GM06990 (cell line): ENCODE data around the gene SYNE2.

Source experiments
- DNase-seq: peaks from one replicate; pipeline ENCODE4 v3.0.0-alpha.2; 2011; ENCODE audit not compliant: insufficient read length; ENCODE audit errors: extremely low read depth
- H3K27me3 ChIP-seq: replicated peaks from 2 replicates; pipeline ENCODE4 v1.6.0; 2011; ENCODE audit warnings: low read length; ENCODE audit not compliant: control insufficient read depth, insufficient read depth
- H3K36me3 ChIP-seq: 2 replicates; pipeline ENCODE4 v1.5.1; 2011; ENCODE audit warnings: low read length; ENCODE audit not compliant: control insufficient read depth, insufficient read depth
- H3K4me3 ChIP-seq: replicated peaks from 2 replicates; pipeline ENCODE4 v1.5.1; 2011; ENCODE audit warnings: low read depth, mild to moderate bottlenecking, control low read depth, low read length
- CTCF ChIP-seq: IDR thresholded peaks from 2 replicates; pipeline ENCODE4 v1.5.1; 2011; ENCODE audit warnings: low read length, control low read depth, mild to moderate bottlenecking, inconsistent platforms; ENCODE audit not compliant: insufficient read depth, poor library complexity, severe bottlenecking

Gene SYNE2

DNA sequence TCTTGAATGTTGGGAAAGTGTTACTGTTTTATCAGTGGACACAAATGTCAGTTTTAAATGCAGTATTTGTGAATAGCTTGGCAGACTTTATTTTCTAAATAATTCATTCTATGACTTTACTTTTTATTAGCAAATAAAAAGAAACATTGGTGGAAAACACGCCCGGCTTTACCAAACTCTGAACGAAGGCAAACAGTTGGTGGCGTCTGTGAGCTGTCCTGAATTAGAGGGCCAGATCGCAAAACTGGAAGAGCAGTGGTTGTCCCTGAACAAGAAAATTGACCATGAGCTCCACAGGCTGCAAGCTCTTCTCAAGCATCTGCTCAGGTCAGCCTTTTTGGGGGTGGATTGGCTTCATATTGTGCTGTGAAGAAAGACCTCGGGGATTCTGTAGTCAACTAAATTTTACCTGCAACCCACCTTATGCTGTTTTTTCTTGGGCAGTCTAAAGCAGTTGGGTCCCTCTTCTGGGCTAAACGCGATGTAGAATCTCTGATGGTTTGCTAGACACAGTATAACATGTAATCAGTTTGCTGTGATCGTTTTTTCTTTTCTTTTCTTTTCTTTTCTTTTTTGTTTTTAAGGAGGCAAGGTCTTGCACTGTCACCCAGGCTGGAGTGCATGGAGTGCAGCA is 285.0 kb downstream of the SYNE2 start:
- no peak for DNase-seq
- Histone ChIP-seq H3K36me3 (peaks cover 3% of the 10 kb centered on the region), H3K27me3 (no peaks in the 10 kb centered on the region), H3K4me3 (no peak overlapping the region)
- TF ChIP-seq CTCF, result peak; percentile 28

GRCh38 chr14:64147126-64147790 is 294.5 kb downstream of the SYNE2 start:
- no peaks in the 10 kb centered on the region for H3K27me3 ChIP-seq
- TF ChIP-seq CTCF, result no peak
- peaks cover 8% of the 10 kb centered on the region for H3K36me3 ChIP-seq
- no peak for DNase-seq
- H3K4me3 ChIP-seq, result no peak overlapping the region

GRCh38 chr14:64149921-64150320 is 297.1 kb downstream of the SYNE2 start:
- peaks cover 6% of the 10 kb centered on the region for H3K36me3 ChIP-seq
- TF ChIP-seq CTCF, result no peak
- no peaks in the 10 kb centered on the region for H3K27me3 ChIP-seq
- no peak for DNase-seq
- no peak overlapping the region for H3K4me3 ChIP-seq

DNA sequence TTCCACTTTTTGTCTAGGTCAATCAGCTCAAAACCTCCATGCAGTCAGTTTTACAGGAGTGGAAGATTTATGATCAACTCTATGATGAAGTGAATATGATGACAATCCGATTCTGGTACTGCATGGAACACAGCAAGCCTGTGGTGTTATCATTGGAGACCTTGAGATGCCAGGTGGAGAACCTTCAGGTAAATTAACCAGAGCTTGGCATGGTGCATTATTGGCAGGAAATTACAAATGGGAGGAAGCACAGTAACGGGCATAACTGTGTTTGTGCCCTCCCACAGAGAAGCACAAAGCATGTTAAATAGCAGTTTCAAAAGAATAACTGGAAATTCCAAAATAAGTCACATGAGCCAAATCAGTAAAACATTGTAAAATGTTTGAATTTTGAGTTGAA is 305.8 kb downstream of the SYNE2 start:
- H3K27me3 ChIP-seq, result no peaks in the 10 kb centered on the region
- H3K4me3 ChIP-seq, result no peak overlapping the region
- H3K36me3 ChIP-seq, result peaks cover 4% of the 10 kb centered on the region
- no peak for DNase-seq
- TF ChIP-seq CTCF, result no peak

GRCh38 chr14:64159588-64159987 is 306.8 kb downstream of the SYNE2 start:
- TF ChIP-seq CTCF, result no peak
- no peak for DNase-seq
- Histone ChIP-seq H3K36me3 (peaks cover 4% of the 10 kb centered on the region), H3K27me3 (no peaks in the 10 kb centered on the region), H3K4me3 (no peak overlapping the region)

DNA sequence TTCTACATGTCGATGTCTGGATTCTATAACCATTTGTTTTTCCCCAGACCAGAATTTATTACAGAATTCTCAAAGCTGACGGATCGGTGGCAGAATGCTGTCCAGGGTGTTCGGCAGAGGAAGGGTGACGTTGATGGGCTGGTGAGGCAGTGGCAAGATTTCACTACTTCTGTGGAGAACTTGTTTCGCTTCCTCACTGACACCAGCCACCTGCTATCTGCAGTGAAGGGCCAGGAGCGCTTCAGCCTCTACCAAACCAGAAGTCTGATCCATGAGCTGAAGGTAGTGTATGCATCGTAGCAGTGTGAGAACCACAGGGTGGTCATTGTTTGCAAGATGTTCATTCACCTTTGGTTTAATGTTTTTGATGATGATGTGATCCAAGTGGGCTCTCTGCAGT is 317.4 kb downstream of the SYNE2 start:
- no peak overlapping the region for H3K4me3 ChIP-seq
- no peak for DNase-seq
- H3K36me3 ChIP-seq, result peaks cover 11% of the 10 kb centered on the region
- no peaks in the 10 kb centered on the region for H3K27me3 ChIP-seq
- TF ChIP-seq CTCF, result no peak
